GM12878 (cell line): ENCODE measurements around the gene ZNF775. TPM values are rescaled to one million over a fixed set of nuclear protein-coding genes. Genes with fewer than 3 reads are reported as not detected.

Source experiments
- ATAC-seq: fragments of 200-7000 bp; cut with Tn5 transposase; 3 replicates; pipeline ENCODE4 v1.9.1; 2020; ENCODE audit warnings: mild to moderate bottlenecking, moderate library complexity
- BruUV-seq: library from RNA; stranded (reverse); fragments of 400-500 nt; replicated peaks from 2 replicates; lab custom pipeline; 2021; lab: Mats Ljungman, UMichigan
- CTCF ChIA-PET: fragments of 300-600 bp; sonication (Branson Sonifier 250); formaldehyde crosslinking; extraction: SDS; loops from one replicate; lab custom pipeline; 2021; ENCODE audit warnings: inconsistent platforms; lab: Yijun Ruan, JAX
- POLR2A ChIA-PET: fragments of 350-600 bp; formaldehyde crosslinking; extraction: SDS; loops from one replicate; lab custom pipeline; 2021; ENCODE audit warnings: inconsistent platforms; lab: Charles Lee
- RAD21 ChIA-PET: fragments of 300-600 bp; sonication (Branson Sonifier 250); formaldehyde crosslinking; loops from one replicate; lab custom pipeline; 2023; ENCODE audit warnings: antibody characterized with exemption; ENCODE audit not compliant: unreplicated experiment; lab: Charles Lee
- SMC1A ChIA-PET: fragments of 300-600 bp; sonication (Branson Sonifier 250); formaldehyde crosslinking; loops from one replicate; lab custom pipeline; 2023; ENCODE audit not compliant: unreplicated experiment, uncharacterized antibody; lab: Charles Lee
- DNase-seq: peaks from one replicate; pipeline ENCODE4 v3.0.0-alpha.2; 2011; ENCODE audit warnings: low read depth, low spot score
- FAIRE-seq: peaks from 3 replicates; lab custom pipeline; 2011; peaks lifted over from hg19 to GRCh38; lab: Jason Lieb, UNC
- H2AFZ ChIP-seq: 2 replicates; pipeline ENCODE4 v1.6.0; 2011; ENCODE audit warnings: low read depth, low read length, control low read depth; ENCODE audit not compliant: control insufficient read depth
- H3K27ac ChIP-seq: 2 replicates; pipeline ENCODE4 v1.5.1; 2011; ENCODE audit warnings: control low read depth; ENCODE audit not compliant: control insufficient read depth, insufficient read depth
- H3K27me3 ChIP-seq, 2 experiments: replicated peaks in 1 of 2; 2 replicates each; pipeline versions ENCODE4 v1.6.0 to v1.6.1; 2011; ENCODE audit warnings: low read length in 1 of 2; ENCODE audit not compliant: control insufficient read depth in 2 of 2, insufficient read depth in 2 of 2
- H3K36me3 ChIP-seq, 2 experiments: 2 replicates each; pipeline ENCODE4 v1.5.1; 2011; ENCODE audit warnings: low read length in 1 of 2; ENCODE audit not compliant: control insufficient read depth in 2 of 2, insufficient read depth in 2 of 2
- H3K4me1 ChIP-seq: 2 replicates; pipeline ENCODE4 v1.6.1; 2011; ENCODE audit warnings: mild to moderate bottlenecking, low read length, moderate library complexity, mixed read lengths; ENCODE audit not compliant: control insufficient read depth, insufficient read depth
- H3K4me2 ChIP-seq: 2 replicates; pipeline ENCODE4 v1.6.0; 2011; ENCODE audit warnings: control low read depth; ENCODE audit not compliant: control insufficient read depth, insufficient read depth
- H3K4me3 ChIP-seq: fragments of 200-600 bp; sonication (generic); 2 replicates; pipeline ENCODE4 v1.5.1; 2016
- H3K79me2 ChIP-seq: 2 replicates; pipeline ENCODE4 v1.6.0; 2011; ENCODE audit warnings: low read length; ENCODE audit not compliant: control insufficient read depth, insufficient read depth
- H3K9ac ChIP-seq: 2 replicates; pipeline ENCODE4 v1.8.0; 2011; ENCODE audit warnings: low read length, control low read depth, mixed read lengths; ENCODE audit not compliant: control insufficient read depth, insufficient read depth
- H3K9me3 ChIP-seq: replicated peaks from 3 replicates; pipeline ENCODE4 v1.5.1; 2011; ENCODE audit warnings: mild to moderate bottlenecking, low read length; ENCODE audit not compliant: control insufficient read depth, insufficient read depth
- H4K20me1 ChIP-seq: 2 replicates; pipeline ENCODE4 v1.6.0; 2011; ENCODE audit not compliant: control insufficient read depth, insufficient read depth
- GATAD2B ChIP-seq: fragments of 450-650 bp; conservative IDR thresholded peaks from 2 replicates; pipeline ENCODE4 v1.6.1; 2017; ENCODE audit warnings: low read depth, mild to moderate bottlenecking, moderate library complexity
- WGBS: methylation state at CpG from one replicate; pipeline ENCODE4 v1.1.6; 2016; ENCODE audit warnings: low lambda C conversion rate; ENCODE audit not compliant: insufficient replicate concordance, insufficient coverage; ENCODE audit errors: missing lambda C conversion rate; 5-methylcytosine and 5-hydroxymethylcytosine counted together
- in situ Hi-C: fragments of 300-500 bp; cut with MboI; formaldehyde crosslinking; loops from 9 replicates; pipeline ENCODE4 v1.14.3; 2018; ENCODE audit warnings: mixed read lengths
- intact Hi-C: fragments of 100-400 bp; cut with micrococcal nuclease; formaldehyde crosslinking; loops from one replicate; pipeline ENCODE4 v1.14.2; 2022; ENCODE audit not compliant: unreplicated experiment
- polyA plus RNA-seq, 11 experiments: library from polyadenylated mRNA; depleted of rRNA in 4 of 11; unstranded in 6 of 11; stranded (reverse) in 5 of 11; fragments of >200 nt; fragmentation: Nextera tagmentation in 4 of 11; fragmentation: Illumina TruSeq in 1 of 11; extraction: Ambion mirVana in 4 of 11; extraction: Trizol in 1 of 11; gene quantifications; 1 replicate in 1 of 11; 2 replicates in 10 of 11; pipeline versions ENCODE4 v1.2.1 to v1.2.3, GENCODE V29; 2011 to 2016; ENCODE audit warnings: inconsistent platforms in 2 of 11, missing spikeins in 2 of 11, low read depth in 1 of 11
- total RNA-seq, 4 experiments: library from RNA; depleted of rRNA in 3 of 4; stranded (reverse); fragments of >200 nt in 3 of 4; fragmentation: Illumina TruSeq in 1 of 4; extraction: Trizol in 1 of 4; gene quantifications; 2 replicates each; pipeline versions ENCODE4 v1.2.1 to v1.2.3, GENCODE V29; 2013 to 2021
- TF ChIP-seq, protein P1 (sequence below): fragments of 450-650 bp; formaldehyde crosslinking; IDR thresholded peaks from 2 replicates; pipeline ENCODE4 v1.4.0; 2022; ENCODE audit warnings: mild to moderate bottlenecking, moderate library complexity

Gene ZNF775
- total and polyA plus RNA-seq, 10 of the 15 experiments (the other 5 are each of a cell fraction or from before 2014, with no cell fraction given) = 0.05 to 14.3 (median 2.1) TPM

DNA sequence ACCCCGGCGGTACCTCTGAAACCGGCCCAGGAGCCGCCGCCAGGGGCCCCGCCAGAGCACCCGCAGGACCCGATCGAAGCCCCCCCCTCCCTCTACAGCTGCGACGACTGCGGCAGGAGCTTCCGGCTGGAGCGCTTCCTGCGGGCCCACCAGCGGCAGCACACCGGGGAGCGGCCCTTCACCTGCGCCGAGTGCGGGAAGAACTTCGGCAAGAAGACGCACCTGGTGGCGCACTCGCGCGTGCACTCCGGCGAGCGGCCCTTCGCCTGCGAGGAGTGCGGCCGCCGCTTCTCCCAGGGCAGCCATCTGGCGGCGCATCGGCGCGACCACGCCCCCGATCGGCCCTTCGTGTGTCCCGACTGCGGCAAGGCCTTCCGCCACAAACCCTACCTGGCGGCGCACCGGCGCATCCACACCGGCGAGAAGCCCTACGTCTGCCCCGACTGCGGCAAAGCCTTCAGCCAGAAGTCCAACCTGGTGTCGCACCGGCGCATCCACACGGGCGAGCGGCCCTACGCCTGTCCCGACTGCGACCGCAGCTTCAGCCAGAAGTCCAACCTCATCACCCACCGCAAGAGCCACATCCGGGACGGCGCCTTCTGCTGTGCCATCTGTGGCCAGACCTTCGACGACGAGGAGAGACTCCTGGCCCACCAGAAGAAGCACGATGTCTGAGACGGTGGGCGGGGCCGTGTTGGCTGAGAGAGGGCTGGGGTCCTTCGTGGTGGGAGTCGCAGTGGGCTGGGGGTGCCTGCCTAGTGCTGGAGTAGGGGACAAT is 6.7 kb upstream of the ZNF775 start:
- ChIA-PET RAD21 (interaction anchor here (2.9 kb wide), 1 partner anchor 34 kb away, joined by 15 read pairs; a partner anchor contains a TSS), CTCF (interaction anchor here (7.7 kb wide), 1 partner anchor 33 kb away, joined by 70 read pairs; a partner anchor contains a TSS), POLR2A (interaction anchor here (1.2 to 6.2 kb wide), 2 partner anchors 36 to 49 kb away, joined by 4 to 89 read pairs; partner anchors contain the start of genes ACTR3C and LRRC61), SMC1A (interaction anchor here (0.9 to 1.3 kb wide), 2 partner anchors 37 to 38 kb away, joined by 3 read pairs; no protein-coding TSS in a partner anchor)
- DNase-seq (no peak), FAIRE-seq (no peak), ATAC-seq (no peak)
- H2AFZ ChIP-seq = no peak overlapping the region
- no peaks in the 10 kb centered on the region for H3K9me3 ChIP-seq
- intact Hi-C loops (no loop called here), in situ Hi-C loops (no loop called here)
- H3K9ac ChIP-seq = no peak overlapping the region
- peak; percentile 28; the same call in 1 of the 2 replicates for TF ChIP-seq GATAD2B
- TF ChIP-seq, protein P1, sequence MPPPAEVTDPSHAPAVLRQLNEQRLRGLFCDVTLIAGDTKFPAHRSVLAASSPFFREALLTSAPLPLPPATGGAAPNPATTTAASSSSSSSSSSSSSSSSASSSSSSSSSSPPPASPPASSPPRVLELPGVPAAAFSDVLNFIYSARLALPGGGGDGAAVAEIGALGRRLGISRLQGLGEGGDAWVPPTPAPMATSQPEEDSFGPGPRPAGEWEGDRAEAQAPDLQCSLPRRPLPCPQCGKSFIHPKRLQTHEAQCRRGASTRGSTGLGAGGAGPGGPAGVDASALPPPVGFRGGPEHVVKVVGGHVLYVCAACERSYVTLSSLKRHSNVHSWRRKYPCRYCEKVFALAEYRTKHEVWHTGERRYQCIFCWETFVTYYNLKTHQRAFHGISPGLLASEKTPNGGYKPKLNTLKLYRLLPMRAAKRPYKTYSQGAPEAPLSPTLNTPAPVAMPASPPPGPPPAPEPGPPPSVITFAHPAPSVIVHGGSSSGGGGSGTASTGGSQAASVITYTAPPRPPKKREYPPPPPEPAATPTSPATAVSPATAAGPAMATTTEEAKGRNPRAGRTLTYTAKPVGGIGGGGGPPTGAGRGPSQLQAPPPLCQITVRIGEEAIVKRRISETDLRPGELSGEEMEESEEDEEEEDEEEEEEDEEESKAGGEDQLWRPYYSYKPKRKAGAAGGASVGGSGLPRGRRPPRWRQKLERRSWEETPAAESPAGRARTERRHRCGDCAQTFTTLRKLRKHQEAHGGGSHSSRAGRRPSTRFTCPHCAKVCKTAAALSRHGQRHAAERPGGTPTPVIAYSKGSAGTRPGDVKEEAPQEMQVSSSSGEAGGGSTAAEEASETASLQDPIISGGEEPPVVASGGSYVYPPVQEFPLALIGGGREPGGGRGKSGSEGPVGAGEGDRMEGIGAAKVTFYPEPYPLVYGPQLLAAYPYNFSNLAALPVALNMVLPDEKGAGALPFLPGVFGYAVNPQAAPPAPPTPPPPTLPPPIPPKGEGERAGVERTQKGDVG = no peak
- H3K36me3 ChIP-seq = peaks cover 17 to 20% of the 10 kb centered on the region in 2 experiments
- H3K27ac ChIP-seq = no peak overlapping the region
- peak overlapping the region; percentile 58; the same call in 1 of the 2 replicates for H3K4me3 ChIP-seq
- H3K4me2 ChIP-seq = peak overlapping the region; percentile 58; the same call in 1 of the 2 replicates
- H3K27me3 ChIP-seq = no peaks in the 10 kb centered on the region
- peaks cover 69% of the 10 kb centered on the region for H3K79me2 ChIP-seq
- BruUV-seq = no TSS peak
- H4K20me1 ChIP-seq = no peaks in the 10 kb centered on the region; the same call in 1 of the 2 replicates
- H3K4me1 ChIP-seq = peaks cover 39% of the 10 kb centered on the region
- 98% methylated on average over 39 of the region's 79 CpGs for WGBS
